DMS53 treated with DMSO at 0.1 percent for 48 hours (cell line): ENCODE data around the gene MAN2C1.
"Not testable (repeated sequence)": the region's sequence is repeated elsewhere in the genome, so short reads cannot be mapped to it uniquely, and the experiment has no call there.

Experiments
- DNase-seq: peaks from one replicate; lab custom pipeline; 2025; ENCODE audit not compliant: unreplicated experiment; lab: John Stamatoyannopoulos, UW

Gene MAN2C1

GRCh38 chr15:75347222-75348033 is 21.0 kb downstream of the MAN2C1 start:
- DNase-seq, result no peak

GRCh38 chr15:75346796-75347221 is 21.6 kb downstream of the MAN2C1 start, which contains the start of gene NEIL1:
Gene NEIL1, plus strand, starts transcription at chr15:75347039. Its CDS starts 1,867 bp downstream, at chr15:75348906.
- DNase-seq, result no peak

- peak; percentile 22 for DNase-seq
These were observed 24.5 kb downstream of the MAN2C1 start for GRCh38 chr15:75343953-75344352.

- DNase-seq, result no peak
These were observed 26.2 kb downstream of the MAN2C1 start for GRCh38 chr15:75342221-75342620.

GRCh38 chr15:75339531-75340240 is 28.7 kb downstream of the MAN2C1 start:
- DNase-seq, result no peak

GRCh38 chr15:75338661-75339240 is 29.7 kb downstream of the MAN2C1 start:
- DNase-seq, result no peak

GRCh38 chr15:75335705-75336355 is 32.6 kb downstream of the MAN2C1 start, which contains the start of gene COMMD4:
Gene COMMD4, plus strand, starts transcription at chr15:75336063. Its CDS starts 27 bp downstream, at chr15:75336090.
- DNase-seq, result peak; percentile 80

GRCh38 chr15:75335313-75335704 is 33.1 kb downstream of the MAN2C1 start:
- DNase-seq, result no peak

- not testable (repeated sequence) for DNase-seq
These were observed 34.6 kb downstream of the MAN2C1 start for GRCh38 chr15:75333654-75334419.

GRCh38 chr15:75332093-75332492 is 36.3 kb downstream of the MAN2C1 start:
- not testable (repeated sequence) for DNase-seq

- no peak for DNase-seq
These were observed 38.8 kb downstream of the MAN2C1 start for GRCh38 chr15:75329571-75329970.

- DNase-seq, result no peak
These were observed 39.7 kb downstream of the MAN2C1 start for GRCh38 chr15:75328493-75329314.

- DNase-seq, result no peak
These were observed 40.9 kb downstream of the MAN2C1 start for GRCh38 chr15:75327491-75327890.

GRCh38 chr15:75327005-75327404 is 41.4 kb downstream of the MAN2C1 start:
- no peak for DNase-seq

- no peak for DNase-seq
These were observed 42.5 kb downstream of the MAN2C1 start for GRCh38 chr15:75325922-75326321.

GRCh38 chr15:75321711-75322110 is 46.7 kb downstream of the MAN2C1 start:
- no peak for DNase-seq

GRCh38 chr15:75319231-75319897 is 49.0 kb downstream of the MAN2C1 start:
- not testable (repeated sequence) for DNase-seq

- DNase-seq, result no peak
These were observed 53.7 kb downstream of the MAN2C1 start for GRCh38 chr15:75314552-75315290.
